ENCODE data around the gene NCOA4. TPM values are rescaled to one million over a fixed set of nuclear protein-coding genes. Genes with fewer than 3 reads are reported as not detected.

NCOA4 gene
- total RNA-seq, 2 donors from 2014 or later, result 132 to 192 TPM

DNA sequence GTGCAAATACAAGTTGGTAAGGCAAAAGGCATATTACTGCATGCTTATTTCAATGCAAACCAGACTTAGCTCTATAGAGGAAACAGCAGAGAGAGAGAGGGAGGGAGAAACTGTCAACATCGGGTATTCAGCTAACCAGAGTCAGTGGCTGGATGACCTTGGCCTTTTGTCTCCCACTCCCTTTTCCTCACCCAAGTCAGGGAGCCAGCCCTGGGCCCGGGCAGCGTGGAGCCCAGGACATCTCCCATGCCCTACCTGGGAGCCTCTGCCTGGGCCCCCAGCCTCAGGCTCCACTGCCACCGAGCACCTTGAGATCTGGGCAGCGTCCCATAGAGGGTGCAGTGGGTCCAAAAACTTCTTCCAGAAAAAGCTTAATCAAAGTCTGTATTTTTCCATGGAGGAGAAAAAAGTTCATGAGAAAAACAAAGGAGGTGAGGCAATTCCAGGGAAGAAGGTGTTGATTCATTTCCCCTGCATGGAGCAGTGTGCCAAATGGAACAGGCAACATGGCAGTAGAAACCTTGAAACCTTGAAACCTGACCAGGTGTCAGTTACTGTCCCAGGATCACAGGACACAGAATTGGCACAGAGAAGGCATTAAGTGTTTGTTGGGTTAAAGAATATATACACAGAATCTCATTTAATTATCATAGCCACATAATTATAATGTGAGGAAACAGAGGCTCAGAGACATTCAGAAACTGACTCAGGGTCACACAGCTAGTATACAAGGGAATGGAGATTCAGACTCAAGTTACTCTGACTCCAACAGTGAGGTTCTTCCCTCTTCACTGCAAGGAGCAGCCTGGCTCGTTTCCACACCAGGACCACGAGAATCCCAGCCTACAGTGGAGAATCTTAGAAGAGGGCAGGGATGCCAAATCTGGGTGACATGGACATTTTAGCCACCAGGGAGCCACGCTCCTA lies 5.8 kb upstream of the NCOA4 start:
- no peaks in the 10 kb centered on the region for H3K36me3 ChIP-seq
- no peak overlapping the region for H3K27ac ChIP-seq
- TF ChIP-seq, protein P1, sequence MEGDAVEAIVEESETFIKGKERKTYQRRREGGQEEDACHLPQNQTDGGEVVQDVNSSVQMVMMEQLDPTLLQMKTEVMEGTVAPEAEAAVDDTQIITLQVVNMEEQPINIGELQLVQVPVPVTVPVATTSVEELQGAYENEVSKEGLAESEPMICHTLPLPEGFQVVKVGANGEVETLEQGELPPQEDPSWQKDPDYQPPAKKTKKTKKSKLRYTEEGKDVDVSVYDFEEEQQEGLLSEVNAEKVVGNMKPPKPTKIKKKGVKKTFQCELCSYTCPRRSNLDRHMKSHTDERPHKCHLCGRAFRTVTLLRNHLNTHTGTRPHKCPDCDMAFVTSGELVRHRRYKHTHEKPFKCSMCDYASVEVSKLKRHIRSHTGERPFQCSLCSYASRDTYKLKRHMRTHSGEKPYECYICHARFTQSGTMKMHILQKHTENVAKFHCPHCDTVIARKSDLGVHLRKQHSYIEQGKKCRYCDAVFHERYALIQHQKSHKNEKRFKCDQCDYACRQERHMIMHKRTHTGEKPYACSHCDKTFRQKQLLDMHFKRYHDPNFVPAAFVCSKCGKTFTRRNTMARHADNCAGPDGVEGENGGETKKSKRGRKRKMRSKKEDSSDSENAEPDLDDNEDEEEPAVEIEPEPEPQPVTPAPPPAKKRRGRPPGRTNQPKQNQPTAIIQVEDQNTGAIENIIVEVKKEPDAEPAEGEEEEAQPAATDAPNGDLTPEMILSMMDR (IDR thresholded peaks at IDR 0.05), result no peak
- intact Hi-C loops (cut with DNase I), result no loop called here
- no peak for DNase-seq
- H3K9ac ChIP-seq (ENCODE audit: low read depth in 2 of 2, low read length in 2 of 2), result no peak overlapping the region
- no peaks in the 10 kb centered on the region for H3K4me1 ChIP-seq
- no peaks in the 10 kb centered on the region for H3K9me3 ChIP-seq
- H3K27me3 ChIP-seq, result no peaks in the 10 kb centered on the region
- no peak overlapping the region for H3K4me3 ChIP-seq

DNA sequence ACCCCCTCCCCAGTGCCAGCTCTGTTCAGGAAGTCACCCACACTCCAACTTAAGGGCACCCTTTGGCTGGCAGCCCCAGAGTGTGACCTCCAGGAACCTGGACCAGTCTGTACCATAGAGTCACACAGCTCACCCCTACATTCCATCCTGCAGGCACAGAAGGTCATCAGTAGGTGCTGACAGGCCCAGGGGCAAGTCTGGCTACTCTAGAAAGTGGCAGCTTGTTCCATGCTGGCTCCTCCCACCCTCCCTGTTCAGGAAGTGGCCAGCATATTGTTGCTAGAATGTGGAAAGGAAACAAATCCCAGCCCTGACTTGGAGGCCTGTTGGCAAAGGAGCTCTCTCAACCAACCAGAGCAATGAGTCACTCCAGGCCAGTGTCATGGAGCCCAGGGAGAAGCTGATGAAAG lies 3.2 kb upstream of the NCOA4 start:
- Histone ChIP-seq H3K27ac (no peak overlapping the region), H3K9me3 (no peaks in the 10 kb centered on the region), H3K4me3 (no peak overlapping the region), H3K27me3 (no peaks in the 10 kb centered on the region), H3K36me3 (no peaks in the 10 kb centered on the region), H3K4me1 (peaks cover 4% of the 10 kb centered on the region), H3K9ac (ENCODE audit: low read depth in 2 of 2, low read length in 2 of 2) (no peak overlapping the region)
- DNase-seq, result no peak
- intact Hi-C loops (cut with DNase I), result no loop called here
- TF ChIP-seq, protein P1 (IDR thresholded peaks at IDR 0.05), result no peak

DNA sequence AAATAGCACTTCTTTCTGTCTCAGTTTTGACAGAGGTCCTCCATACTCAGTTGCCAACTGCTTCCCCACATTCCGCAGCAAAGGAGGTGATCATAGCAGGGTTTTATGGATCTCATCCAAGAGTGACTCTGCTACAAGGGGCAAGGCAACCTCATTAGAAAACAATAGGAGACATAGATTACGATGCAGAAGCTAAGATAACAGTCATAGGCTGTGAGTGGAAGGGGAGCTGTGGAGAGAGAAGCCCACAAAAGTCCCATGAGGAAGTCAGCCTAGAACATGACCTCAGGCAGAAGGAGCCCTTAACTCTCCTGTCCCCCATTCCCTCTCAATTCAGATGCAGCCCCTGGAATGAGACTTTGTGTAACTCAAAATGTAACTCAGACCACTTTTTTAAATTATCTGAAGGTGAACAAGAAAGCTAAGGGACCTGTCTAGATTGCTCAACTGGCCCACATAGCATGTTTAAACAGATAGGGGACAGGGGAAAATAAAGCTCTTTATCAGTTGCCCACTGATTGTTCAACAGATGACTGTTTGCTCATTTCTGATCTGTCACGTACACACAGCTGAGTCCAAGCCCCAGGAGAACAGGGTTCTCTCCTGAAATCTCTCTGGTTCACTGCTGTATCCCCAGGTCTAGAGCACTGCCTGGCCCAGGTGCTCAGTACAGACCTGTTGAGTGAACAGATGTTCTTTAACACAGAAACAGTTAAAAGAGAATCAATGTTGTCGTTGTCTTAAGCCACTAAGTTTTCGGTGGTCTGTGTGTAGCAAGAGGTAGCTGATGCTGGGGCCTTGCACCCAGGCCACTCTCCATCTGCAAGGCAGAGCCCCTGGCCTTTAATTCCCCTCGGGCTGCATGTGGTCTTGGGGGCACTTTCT lies 1.5 kb upstream of the NCOA4 start:
- TF ChIP-seq, protein P1 (IDR thresholded peaks at IDR 0.05), result no peak
- no peaks in the 10 kb centered on the region for H3K9me3 ChIP-seq
- H3K4me1 ChIP-seq, result peaks cover 9% of the 10 kb centered on the region
- intact Hi-C loops (cut with DNase I), result no loop called here
- H3K9ac ChIP-seq (ENCODE audit: low read depth in 2 of 2, low read length in 2 of 2), result no peak overlapping the region
- H3K36me3 ChIP-seq, result no peaks in the 10 kb centered on the region
- no peaks in the 10 kb centered on the region for H3K27me3 ChIP-seq
- DNase-seq, result no peak
- H3K4me3 ChIP-seq, result no peak overlapping the region
- H3K27ac ChIP-seq, result no peak overlapping the region

DNA sequence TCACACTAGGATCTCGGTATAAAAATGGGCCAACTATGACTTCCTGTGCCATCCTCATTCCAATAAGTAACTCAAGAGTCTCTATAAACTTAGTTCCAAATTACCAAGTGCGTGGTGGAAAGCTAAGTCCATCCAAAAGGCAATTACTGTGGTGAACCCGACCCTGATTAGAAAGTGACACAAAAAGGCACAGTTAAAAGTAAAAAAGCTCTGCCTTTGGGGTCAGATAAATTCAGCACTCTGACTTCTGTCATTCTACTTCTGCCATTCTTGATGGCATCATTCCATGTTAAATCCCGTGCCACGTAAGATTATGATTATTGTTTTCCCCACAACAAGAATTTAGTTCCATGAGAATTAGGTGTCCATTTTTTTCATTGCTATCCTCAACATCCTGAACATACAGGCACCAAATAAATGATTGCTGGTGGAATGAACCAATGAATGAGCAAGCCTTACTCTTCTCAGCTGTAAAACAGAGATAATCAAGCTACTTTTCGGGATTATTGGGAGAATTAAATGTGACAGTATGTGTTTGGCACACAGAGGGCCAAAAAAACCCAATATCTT lies 877 bp downstream of the NCOA4 start:
- H3K4me3 ChIP-seq, result peak overlapping the region; percentile 82
- no peaks in the 10 kb centered on the region for H3K27me3 ChIP-seq
- intact Hi-C loops (cut with DNase I), result loop anchor here (10.0 kb wide), 1 partner anchor 55 kb away; the partner anchor contains the start of gene TIMM23
- peaks cover 12% of the 10 kb centered on the region for H3K4me1 ChIP-seq
- TF ChIP-seq, protein P1 (IDR thresholded peaks at IDR 0.05), result no peak
- peak overlapping the region; percentile 81 to 85 for H3K9ac ChIP-seq (ENCODE audit: low read depth in 2 of 2, low read length in 2 of 2)
- H3K27ac ChIP-seq, result peak overlapping the region; percentile 89
- H3K9me3 ChIP-seq, result no peaks in the 10 kb centered on the region
- H3K36me3 ChIP-seq, result no peaks in the 10 kb centered on the region
- DNase-seq, result no peak

Data from colonic mucosa (tissue), 4 donors.